LNCAP (cell line): ENCODE measurements around the gene UBE2U.

Experiments
- TF ChIP-seq, protein P1 (sequence below): fragments of 450-650 bp; IDR thresholded peaks from 2 replicates; pipeline ENCODE4 v1.5.1; 2017; ENCODE audit warnings: mild to moderate bottlenecking

The UBE2U gene

GRCh38 chr1:64296459-64296858 lies 93.0 kb downstream of the UBE2U start:
- TF ChIP-seq, protein P1, sequence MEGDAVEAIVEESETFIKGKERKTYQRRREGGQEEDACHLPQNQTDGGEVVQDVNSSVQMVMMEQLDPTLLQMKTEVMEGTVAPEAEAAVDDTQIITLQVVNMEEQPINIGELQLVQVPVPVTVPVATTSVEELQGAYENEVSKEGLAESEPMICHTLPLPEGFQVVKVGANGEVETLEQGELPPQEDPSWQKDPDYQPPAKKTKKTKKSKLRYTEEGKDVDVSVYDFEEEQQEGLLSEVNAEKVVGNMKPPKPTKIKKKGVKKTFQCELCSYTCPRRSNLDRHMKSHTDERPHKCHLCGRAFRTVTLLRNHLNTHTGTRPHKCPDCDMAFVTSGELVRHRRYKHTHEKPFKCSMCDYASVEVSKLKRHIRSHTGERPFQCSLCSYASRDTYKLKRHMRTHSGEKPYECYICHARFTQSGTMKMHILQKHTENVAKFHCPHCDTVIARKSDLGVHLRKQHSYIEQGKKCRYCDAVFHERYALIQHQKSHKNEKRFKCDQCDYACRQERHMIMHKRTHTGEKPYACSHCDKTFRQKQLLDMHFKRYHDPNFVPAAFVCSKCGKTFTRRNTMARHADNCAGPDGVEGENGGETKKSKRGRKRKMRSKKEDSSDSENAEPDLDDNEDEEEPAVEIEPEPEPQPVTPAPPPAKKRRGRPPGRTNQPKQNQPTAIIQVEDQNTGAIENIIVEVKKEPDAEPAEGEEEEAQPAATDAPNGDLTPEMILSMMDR, result no peak

- TF ChIP-seq, protein P1, result no peak
These were observed 98.8 kb downstream of the UBE2U start for GRCh38 chr1:64302194-64302593.

DNA sequence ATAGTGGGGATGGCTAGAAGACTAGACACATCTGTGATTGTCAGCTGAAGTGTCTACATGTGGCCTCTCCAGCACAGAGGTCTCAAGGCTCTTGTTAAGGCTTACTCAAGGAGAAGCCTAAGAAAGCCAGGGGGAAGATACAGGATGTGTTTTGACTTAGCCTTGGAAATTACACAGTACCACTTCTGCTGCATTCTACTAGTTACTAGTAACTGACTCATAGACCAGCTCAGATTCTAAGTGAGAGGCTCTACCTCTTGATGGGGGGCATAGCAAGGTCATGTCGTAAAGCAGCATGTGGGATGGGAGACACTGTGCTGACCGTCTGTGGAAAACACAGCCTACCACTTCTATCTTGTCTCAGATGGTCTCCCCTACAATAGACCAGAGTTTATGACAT lies 99.5 kb downstream of the UBE2U start:
- TF ChIP-seq, protein P1, result no peak

GRCh38 chr1:64304823-64305222 lies 101.4 kb downstream of the UBE2U start:
- TF ChIP-seq, protein P1, result no peak

- TF ChIP-seq, protein P1, result no peak
These were observed 105.4 kb downstream of the UBE2U start for GRCh38 chr1:64308866-64309265.

GRCh38 chr1:64309431-64309831 lies 106.0 kb downstream of the UBE2U start:
- TF ChIP-seq, protein P1, result no peak

DNA sequence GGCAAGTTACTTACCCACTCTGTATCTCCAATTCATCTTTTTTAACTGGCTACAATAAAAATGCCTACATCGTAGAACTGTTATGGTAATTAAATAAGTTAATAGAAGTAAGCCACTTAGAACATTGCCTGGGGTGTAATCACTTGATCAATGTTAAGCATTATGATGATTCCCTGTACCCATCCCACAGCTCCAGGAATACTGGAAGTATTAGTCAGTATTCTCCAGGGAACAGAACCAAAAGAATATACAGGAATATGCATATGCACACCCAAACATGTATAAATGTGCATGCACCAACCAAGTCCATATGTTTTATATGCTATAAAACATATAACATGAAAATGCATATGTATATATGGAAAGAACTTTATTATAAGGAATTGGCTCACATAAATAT lies 107.3 kb downstream of the UBE2U start:
- TF ChIP-seq, protein P1, result no peak

DNA sequence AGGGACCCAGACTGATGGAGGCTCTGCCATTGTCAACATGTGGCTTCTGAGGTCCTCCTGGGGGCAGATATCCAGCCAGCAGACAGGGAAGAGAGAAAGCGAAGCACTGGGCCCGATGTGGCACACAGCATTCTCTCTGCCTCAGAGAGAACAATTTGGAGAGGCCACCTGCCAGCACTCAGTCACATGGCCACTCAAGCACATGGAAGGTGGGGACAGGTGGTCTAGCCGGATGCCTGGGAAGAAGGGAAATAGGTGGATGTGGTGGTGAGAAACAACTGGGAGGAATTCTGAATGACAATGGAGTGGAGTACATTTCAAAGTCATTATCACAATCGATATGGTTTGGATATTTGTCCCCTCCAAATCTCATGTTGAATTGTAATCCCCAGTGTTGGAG lies 109.0 kb downstream of the UBE2U start:
- TF ChIP-seq, protein P1, result no peak
